ENCODE results near the gene MCU. TPM values are rescaled to one million over a fixed set of nuclear protein-coding genes. Genes with fewer than 3 reads are reported as not detected.

Gene MCU
- total RNA-seq, 4 donors from 2014 or later: 14.1 to 18.1 (median 15.8) TPM

- no peak for TF ChIP-seq CTCF (IDR thresholded peaks at IDR 0.05; ENCODE audit: low read depth)
These were observed 24.6 kb upstream of the MCU start for GRCh38 chr10:72667207-72667864.

GRCh38 chr10:72673280-72673679 lies 18.7 kb upstream of the MCU start:
- no peak for TF ChIP-seq CTCF (IDR thresholded peaks at IDR 0.05; ENCODE audit: low read depth)

- no peak for TF ChIP-seq CTCF (IDR thresholded peaks at IDR 0.05; ENCODE audit: low read depth)
These were observed 12.1 kb upstream of the MCU start for GRCh38 chr10:72679838-72680241.

- no peak for TF ChIP-seq CTCF (IDR thresholded peaks at IDR 0.05; ENCODE audit: low read depth)
These were observed 9.3 kb upstream of the MCU start for GRCh38 chr10:72682638-72683037.

- TF ChIP-seq CTCF (IDR thresholded peaks at IDR 0.05; ENCODE audit: low read depth): no peak
These were observed 6.5 kb upstream of the MCU start for GRCh38 chr10:72685264-72685921.

GRCh38 chr10:72687035-72687434 lies 4.9 kb upstream of the MCU start:
- no peak for TF ChIP-seq CTCF (IDR thresholded peaks at IDR 0.05; ENCODE audit: low read depth)

GRCh38 chr10:72688208-72688651 lies 3.7 kb upstream of the MCU start:
- TF ChIP-seq CTCF (IDR thresholded peaks at IDR 0.05; ENCODE audit: low read depth): no peak

Measured in subcutaneous adipose tissue (tissue), 4 donors.